Activated CD4-positive, CD25-positive, alpha-beta regulatory T cell treated with anti-CD3 and anti-CD28 coated beads, Interleukin-2, amount 50 U/mL, for 72 hours (primary cell): ENCODE data around the gene KRTAP10-5.

Experiments
- DNase-seq: peaks from one replicate; pipeline ENCODE4 v3.0.0; 2021

The KRTAP10-5 gene

GRCh38 chr21:44544566-44544965, 35.8 kb downstream of the KRTAP10-5 start:
- no peak for DNase-seq

DNA sequence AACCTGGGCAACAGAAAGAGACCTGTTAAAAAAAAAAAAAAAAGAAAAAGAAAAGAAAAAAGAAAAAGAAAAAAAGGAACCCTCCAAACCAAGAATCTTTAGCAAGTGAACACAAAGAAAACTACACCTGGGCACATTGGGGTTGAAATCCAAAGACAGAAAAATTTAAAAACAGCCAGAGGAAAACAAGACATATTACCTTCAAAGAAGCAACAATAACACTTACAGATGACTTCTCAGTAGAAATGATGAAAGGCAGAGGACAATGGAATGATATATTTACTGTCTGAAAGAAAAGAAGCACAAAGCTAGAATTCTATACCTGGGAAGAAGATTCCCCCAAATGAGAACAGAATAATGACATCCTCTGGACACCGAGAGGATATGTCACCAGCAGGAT, 37.7 kb downstream of the KRTAP10-5 start:
- DNase-seq, result no peak

GRCh38 chr21:44540741-44541288, 39.6 kb downstream of the KRTAP10-5 start:
- no peak for DNase-seq

- no peak for DNase-seq
Measured at GRCh38 chr21:44539991-44540666, 40.3 kb downstream of the KRTAP10-5 start, which contains the start of gene KRTAP10-1. TSS of gene KRTAP10-1 (minus strand) at chr21:44540195. CDS start at chr21:44540150, 45 bp downstream.

DNA sequence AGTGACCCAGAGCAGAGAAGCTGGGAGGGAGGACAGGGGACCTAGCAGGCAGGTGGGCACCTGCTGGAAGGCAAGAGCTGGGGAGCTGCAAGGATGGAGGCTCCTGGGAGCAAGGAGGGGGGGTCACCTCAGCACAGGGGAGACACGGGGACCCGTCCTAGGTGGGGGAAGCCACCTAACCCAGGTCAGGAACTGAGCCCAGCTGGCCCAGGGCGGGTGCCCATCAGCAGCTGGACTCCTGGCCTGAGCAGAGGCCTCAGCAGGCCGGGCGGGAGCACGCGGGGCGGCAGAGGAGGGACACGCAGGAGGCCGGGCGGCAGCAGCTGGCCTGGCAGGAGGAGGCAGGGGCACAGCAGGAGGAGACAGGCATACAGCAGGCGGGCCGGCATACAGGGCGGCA, 41.4 kb downstream of the KRTAP10-5 start:
- DNase-seq, result no peak

GRCh38 chr21:44537930-44538911, 42.2 kb downstream of the KRTAP10-5 start:
- no peak for DNase-seq

DNA sequence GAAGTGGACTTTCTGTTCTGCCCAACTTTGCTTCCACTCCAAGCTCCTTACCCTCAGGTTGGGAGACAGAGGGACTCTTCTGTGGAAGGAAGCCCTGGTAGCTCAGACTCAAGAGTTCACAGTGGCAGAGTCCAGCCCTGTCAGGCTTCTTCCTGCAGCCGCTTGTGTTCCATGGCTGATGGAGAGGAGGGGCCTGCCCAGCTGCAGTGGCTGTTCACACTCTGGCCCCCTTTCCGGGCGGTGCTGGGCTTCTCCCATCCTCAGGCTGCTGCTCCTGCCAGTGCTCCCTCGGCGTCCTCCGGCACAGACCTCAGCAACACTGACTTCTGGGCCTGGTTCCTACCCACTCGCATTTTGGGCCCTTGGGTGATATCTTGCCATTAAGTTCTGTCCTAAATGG, 44.4 kb downstream of the KRTAP10-5 start:
- no peak for DNase-seq

GRCh38 chr21:44534688-44535087, 45.7 kb downstream of the KRTAP10-5 start:
- no peak for DNase-seq

DNA sequence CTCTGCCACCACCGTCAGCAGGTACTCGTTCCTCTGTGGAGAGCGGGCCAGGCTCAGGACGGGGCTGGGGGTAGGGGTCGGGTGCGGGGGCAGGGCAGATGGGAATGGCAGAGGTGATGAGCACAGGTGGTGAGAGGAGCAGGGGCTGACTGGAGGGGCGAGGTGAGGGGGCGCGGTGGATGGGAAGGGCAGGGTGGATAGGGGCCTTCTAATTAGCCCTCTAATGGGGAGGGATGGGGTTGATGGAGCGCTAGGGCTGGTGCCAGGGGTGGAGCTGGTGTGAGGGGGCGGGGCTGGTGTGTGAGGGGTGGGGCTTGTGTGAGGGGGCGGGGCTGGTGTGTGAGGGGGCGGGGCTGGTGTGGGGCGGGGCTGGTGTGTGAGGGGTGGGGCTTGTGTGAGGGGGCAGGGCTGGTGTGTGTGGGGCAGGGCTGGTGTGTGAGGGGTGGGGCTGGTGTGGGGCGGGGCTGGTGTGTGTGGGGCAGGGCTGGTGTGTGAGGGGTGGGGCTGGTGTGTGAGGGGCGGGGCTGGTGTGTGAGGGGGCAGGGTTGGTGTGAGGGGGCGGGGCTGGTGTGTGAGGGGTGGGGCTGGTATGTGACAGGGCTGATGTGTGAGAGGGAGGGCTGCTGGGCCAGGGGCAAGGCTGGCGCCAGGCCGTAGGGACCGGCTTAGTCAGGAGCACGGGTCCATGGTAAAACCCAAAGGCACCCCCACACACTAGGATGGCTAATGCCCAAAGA, 46.3 kb downstream of the KRTAP10-5 start:
- no peak for DNase-seq

DNA sequence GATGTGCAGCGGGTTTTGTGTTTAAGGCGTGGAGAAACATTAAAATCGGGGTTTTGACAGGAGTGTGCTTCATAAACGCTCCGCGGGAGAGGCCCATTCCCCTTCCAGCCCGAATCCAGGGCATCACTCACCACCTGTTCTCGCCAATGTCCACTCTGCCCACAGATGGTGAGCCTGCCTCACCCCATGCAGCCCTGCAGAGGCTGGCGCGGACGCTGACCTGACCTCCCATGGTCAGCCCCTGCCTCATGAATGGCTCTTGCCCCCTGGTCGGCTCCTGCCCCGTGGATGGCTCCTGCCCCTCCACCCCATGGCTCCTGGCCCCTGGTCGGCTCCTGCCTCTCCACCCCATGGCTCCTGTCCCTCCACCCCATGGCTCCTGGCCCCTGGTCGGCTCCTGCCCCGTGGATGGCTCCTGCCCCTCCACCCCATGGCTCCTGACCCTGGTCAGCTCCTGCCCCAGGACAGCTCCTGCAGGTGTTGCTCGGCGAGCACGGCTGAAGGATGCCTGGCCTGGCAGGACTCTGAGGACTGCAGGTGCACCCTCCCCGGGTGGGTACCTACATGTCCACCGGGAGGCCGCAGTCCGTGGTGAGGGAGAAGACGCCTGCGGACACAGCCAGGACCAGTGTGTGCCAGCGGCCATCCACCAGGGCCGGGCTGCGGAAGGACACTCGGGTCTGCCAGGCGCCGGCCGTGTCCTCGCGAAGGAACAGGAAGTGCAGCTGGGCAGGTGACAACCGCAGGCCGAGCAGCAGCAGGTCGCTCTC, 47.1 kb downstream of the KRTAP10-5 start:
- peak; percentile 27 for DNase-seq

DNA sequence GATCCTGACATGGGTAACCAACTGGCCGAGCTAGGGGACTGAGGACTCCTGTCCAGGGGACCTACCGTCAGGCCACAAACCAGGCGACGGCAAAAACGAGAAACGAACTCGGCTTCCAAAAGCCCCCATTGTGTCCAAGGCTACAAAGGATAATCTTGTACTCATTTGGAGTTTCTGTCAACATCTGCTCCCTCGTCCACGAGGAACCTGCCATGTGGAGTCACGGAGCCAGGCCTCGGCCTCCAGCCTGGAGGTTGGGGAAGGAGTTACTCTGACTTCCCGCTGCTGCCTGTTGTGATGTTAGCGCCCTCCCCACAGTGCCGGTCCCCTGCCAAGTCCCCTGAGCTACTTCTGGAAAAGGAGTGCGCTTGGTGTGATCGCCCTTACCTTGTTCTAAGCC, 47.7 kb downstream of the KRTAP10-5 start:
- DNase-seq, result peak; percentile 19

DNA sequence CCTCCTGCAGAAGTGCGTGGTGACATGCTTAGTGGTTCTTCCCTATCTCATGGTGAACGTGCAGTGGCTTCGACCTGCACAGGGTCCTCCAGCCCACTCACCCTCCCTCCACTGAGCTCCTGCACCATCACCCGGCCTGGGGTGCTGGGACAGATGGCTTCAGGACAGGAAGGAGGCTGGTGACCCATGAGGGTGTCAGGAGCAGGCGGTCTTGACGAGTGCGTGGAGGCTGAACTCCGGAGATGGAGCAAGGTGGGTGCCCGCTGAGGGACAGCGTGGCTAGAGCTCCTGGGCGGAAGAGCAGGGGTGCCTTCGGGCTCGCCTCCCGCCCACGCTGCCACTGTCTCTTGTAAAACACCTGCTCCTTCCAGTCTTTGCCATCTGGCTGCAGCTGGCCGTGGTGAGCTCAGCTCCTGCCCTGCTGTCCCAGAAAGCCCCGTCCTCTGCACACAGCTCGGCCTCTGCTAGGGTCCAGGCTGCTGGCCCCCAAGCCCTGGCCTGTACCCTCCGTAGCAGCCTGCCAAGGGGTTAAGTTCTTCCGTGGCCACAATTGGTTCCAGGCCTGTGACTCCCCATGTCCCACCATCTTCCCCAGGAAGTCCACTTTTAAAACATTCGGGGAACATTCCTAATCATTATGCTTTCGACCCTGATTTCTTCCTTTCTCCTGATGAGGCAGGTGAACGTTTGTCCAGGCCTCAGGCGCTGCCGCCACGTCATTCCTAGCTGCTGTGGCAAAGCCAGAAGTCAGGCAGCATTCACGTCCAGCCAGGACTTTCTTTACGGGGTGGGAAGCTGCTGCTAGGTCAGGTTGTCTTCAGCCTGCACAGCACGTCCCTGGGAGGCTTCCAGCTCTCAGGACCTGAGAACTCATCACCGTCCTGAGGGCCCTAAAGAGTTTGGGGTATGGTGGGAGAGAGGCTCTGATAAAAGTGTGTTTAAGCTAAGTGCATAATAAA, 48.5 kb downstream of the KRTAP10-5 start:
- DNase-seq, result peak; percentile 18

DNA sequence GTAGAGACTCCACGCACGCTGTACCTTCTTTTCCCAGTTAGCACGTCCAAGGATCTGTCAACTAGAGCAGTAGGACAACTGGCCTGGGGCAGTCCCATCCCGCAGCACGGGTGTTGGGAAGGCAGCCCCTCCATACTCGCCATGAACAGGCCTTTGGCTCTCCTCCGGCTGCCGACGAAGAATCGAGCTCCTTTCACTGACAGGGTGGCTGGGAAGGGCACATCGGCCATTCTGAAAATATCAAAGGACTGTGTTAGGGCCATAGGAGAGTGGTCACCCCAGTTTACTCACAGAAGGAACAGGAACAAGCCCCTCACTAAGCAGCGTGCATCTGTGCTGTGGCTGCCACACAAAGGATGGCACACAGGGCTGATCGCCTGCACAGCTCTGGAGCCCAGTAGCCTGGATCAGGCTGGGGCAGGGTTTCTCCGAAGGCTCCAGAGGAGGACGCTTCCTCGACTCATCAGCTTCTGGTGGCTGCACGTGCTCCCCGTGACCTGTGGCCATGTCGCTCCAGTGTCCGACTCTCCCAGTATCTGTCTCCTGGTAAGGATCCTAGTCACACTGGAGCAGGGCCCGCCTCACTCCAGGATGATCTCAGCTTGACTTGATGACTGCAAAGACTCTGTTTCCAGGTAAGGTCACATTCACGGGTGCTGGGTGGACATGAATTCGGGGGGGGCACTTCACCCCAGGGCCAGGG, 49.4 kb downstream of the KRTAP10-5 start:
- DNase-seq, result peak; percentile 26

DNA sequence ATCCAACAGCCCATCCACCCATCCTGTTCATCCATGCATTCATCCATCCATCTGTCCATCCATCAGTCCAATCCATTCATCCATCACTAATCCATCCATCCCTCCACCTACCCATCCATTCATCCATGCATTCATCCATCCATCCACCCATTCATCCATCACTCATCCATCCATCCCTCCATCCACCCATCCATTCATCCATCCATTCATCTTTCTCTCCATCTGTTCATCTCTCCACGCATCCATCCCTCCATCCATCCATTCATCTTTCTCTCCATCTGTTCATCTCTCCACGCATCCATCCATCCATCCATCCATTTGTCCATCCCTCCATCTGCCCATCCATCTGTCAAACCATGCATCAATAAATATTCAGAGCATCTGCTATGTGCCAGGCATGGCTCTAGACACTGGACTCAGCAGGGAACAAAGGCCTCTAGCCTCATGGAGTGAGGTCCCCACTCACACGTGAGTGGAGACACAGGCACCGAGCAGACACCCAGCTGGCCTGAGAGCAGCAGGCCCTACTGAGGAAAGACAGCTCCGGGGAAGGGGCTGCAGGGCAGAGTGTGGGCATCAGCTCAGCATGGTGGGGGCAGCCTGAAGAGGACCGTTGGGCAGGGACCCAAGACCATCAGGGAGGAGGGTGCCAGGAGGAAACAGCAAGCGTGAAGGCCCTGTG, 50.0 kb downstream of the KRTAP10-5 start:
- DNase-seq, result no peak

DNA sequence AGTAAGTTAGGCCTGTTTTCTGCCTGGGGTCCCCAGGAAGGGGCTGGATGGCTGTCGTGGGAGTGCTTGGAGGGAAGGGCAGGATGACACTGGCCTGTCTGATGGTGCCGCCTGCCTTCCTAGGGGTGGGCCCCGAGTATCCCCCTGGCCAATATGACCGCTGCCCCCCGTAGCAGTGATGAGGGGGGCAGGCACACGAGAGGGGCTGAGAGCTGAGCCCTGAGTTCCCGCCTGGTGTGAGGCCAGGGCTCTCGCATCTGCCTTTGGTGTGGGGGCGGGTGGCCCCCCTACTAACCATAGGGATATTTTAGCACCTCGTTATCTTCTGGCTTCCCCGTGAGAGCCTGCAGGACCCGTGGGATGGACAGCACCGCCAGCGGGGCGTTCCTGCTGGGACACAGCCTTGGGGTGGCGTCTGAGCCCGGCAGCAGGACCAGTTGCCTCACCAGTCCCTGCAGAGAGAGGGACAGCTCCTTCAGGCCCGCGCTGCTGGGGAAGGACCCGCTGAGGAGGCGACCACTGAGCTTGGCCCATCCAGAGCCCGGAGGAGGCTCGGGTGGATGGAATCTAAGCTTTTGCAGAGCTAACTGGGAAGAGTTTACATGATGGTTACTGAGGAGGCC, 50.8 kb downstream of the KRTAP10-5 start:
- DNase-seq, result peak; percentile 26
